SK-N-SH (cell line): Measurements from ENCODE around the gene SGSH. TPM values are rescaled to one million over a fixed set of nuclear protein-coding genes. Genes with fewer than 3 reads are reported as not detected.

Experiments used
- CTCF ChIA-PET: fragments of 300-600, 350-600 bp; formaldehyde crosslinking; extraction: SDS; loops from one replicate; lab custom pipeline; 2021; lab: Yijun Ruan, JAX
- POLR2A ChIA-PET: fragments of 350-600 bp; sonication (Branson Sonifier 250); formaldehyde crosslinking; extraction: SDS; loops from one replicate; lab custom pipeline; 2020; ENCODE audit warnings: antibody characterized with exemption, inconsistent platforms; lab: Yijun Ruan, JAX
- DNase-seq: peaks from one replicate; pipeline ENCODE4 v3.0.0; 2012
- H2AFZ ChIP-seq: fragments of 200-600 bp; sonication (generic); 2 replicates; pipeline ENCODE4 v1.8.1; 2016; ENCODE audit warnings: antibody characterized with exemption, mild to moderate bottlenecking, low read depth
- H3F3A ChIP-seq: fragments of 200-600 bp; sonication (generic); replicated peaks from 2 replicates; pipeline ENCODE3; 2016; ENCODE audit warnings: antibody characterized with exemption, mild to moderate bottlenecking; ENCODE audit not compliant: insufficient read depth
- H3K27ac ChIP-seq, 2 experiments: fragments of 200-500 bp in 1 of 2; fragments of 200-600 bp in 1 of 2; sonication (Bioruptor generic) in 1 of 2; sonication (generic), shearing (Covaris generic) in 1 of 2; 2 replicates each; pipeline versions ENCODE4 v1.5.1 to v1.6.1; 2014 to 2016; ENCODE audit warnings: low read depth in 2 of 2, inconsistent platforms in 1 of 2, low read length in 1 of 2, mild to moderate bottlenecking in 1 of 2, mixed read lengths in 1 of 2
- H3K27me3 ChIP-seq: fragments of 200-600 bp; sonication (generic), shearing (Covaris generic); 2 replicates; pipeline ENCODE4 v1.6.1; 2016; ENCODE audit warnings: mixed run types; ENCODE audit not compliant: insufficient read depth
- H3K36me3 ChIP-seq, 2 experiments: fragments of 200-500 bp in 1 of 2; fragments of 200-600 bp in 1 of 2; sonication (Bioruptor generic) in 1 of 2; sonication (generic) in 1 of 2; replicated peaks in 1 of 2; 2 replicates each; pipeline versions ENCODE3 to v1.5.1; 2014 to 2016; ENCODE audit warnings: low read length in 1 of 2, mild to moderate bottlenecking in 1 of 2; ENCODE audit not compliant: insufficient read depth in 2 of 2, control insufficient read depth in 1 of 2
- H3K4me1 ChIP-seq, 2 experiments: fragments of 200-500 bp in 1 of 2; fragments of 200-600 bp in 1 of 2; sonication (Bioruptor generic) in 1 of 2; sonication (generic), shearing (Covaris generic) in 1 of 2; 2 replicates each; pipeline versions ENCODE4 v1.5.1 to v1.6.1; 2014 to 2016; ENCODE audit warnings: low read depth in 1 of 2, low read length in 1 of 2, mixed run types in 1 of 2; ENCODE audit not compliant: insufficient read depth in 2 of 2, control insufficient read depth in 1 of 2
- H3K4me2 ChIP-seq: fragments of 200-600 bp; sonication (generic), shearing (Covaris generic); 2 replicates; pipeline ENCODE4 v1.6.1; 2017; ENCODE audit warnings: mixed run types
- H3K4me3 ChIP-seq, 2 experiments: fragments of 200-500 bp in 1 of 2; fragments of 200-600 bp in 1 of 2; sonication (Bioruptor generic) in 1 of 2; sonication (generic), shearing (Covaris generic) in 1 of 2; 2 replicates each; pipeline versions ENCODE4 v1.5.1 to v1.8.1; 2014 to 2016; ENCODE audit warnings: low read depth in 2 of 2, inconsistent platforms in 1 of 2, low read length in 1 of 2, mild to moderate bottlenecking in 1 of 2, mixed read lengths in 1 of 2, moderate library complexity in 1 of 2
- H3K79me2 ChIP-seq: fragments of 200-600 bp; sonication (generic); 2 replicates; pipeline ENCODE4 v1.8.1; 2017; ENCODE audit warnings: mild to moderate bottlenecking; ENCODE audit not compliant: insufficient read depth
- H3K9ac ChIP-seq: fragments of 200-600 bp; sonication (generic); 2 replicates; pipeline ENCODE4 v1.6.1; 2017; ENCODE audit warnings: mixed run types
- H3K9me2 ChIP-seq: fragments of 200-600 bp; sonication (generic); 2 replicates; pipeline ENCODE4 v1.6.1; 2017; ENCODE audit warnings: mixed run types
- H3K9me3 ChIP-seq: fragments of 200-600 bp; sonication (generic); 2 replicates; pipeline ENCODE4 v1.6.1; 2017; ENCODE audit warnings: mixed run types, mild to moderate bottlenecking, moderate library complexity
- H4K20me1 ChIP-seq: fragments of 200-600 bp; sonication (generic); 2 replicates; pipeline ENCODE4 v1.6.1; 2017; ENCODE audit warnings: mild to moderate bottlenecking, mixed run types; ENCODE audit not compliant: insufficient read depth
- CHD2 ChIP-seq: fragments of 150-350 bp; IDR thresholded peaks from 2 replicates; pipeline ENCODE4 v1.6.1; 2018; ENCODE audit warnings: low read length; ENCODE audit not compliant: partially characterized antibody
- FOSL2 ChIP-seq: IDR thresholded peaks from 2 replicates; pipeline ENCODE4 v1.4.0; 2012; ENCODE audit warnings: low read depth, mild to moderate bottlenecking, moderate library complexity, borderline replicate concordance
- FOXJ3 ChIP-seq: sonication (generic); formaldehyde crosslinking; IDR thresholded peaks from 2 replicates; pipeline ENCODE4 v1.5.1; 2020; ENCODE audit warnings: mild to moderate bottlenecking, missing genetic modification reagents
- FOXM1 ChIP-seq: IDR thresholded peaks from 2 replicates; pipeline ENCODE4 v1.4.0; 2012; ENCODE audit warnings: low read depth, mild to moderate bottlenecking
- GABPA ChIP-seq: IDR thresholded peaks from 2 replicates; pipeline ENCODE4 v1.4.0; 2012; ENCODE audit warnings: low read depth, mild to moderate bottlenecking
- GATA2 ChIP-seq: sonication (generic); formaldehyde crosslinking; IDR thresholded peaks from 2 replicates; pipeline ENCODE4 v1.5.0; 2020; ENCODE audit warnings: mild to moderate bottlenecking, missing genetic modification reagents
- IRF3 ChIP-seq: fragments of 150-350 bp; IDR thresholded peaks from 2 replicates; pipeline ENCODE4 v1.6.1; 2016; ENCODE audit warnings: mild to moderate bottlenecking, low read depth, low read length
- JUND ChIP-seq: IDR thresholded peaks from 2 replicates; pipeline ENCODE4 v1.4.0; 2012
- MEF2A ChIP-seq: IDR thresholded peaks from 2 replicates; pipeline ENCODE4 v1.4.0; 2012; ENCODE audit warnings: low read depth, borderline replicate concordance
- MXI1 ChIP-seq: IDR thresholded peaks from 2 replicates; pipeline ENCODE4 v1.6.1; 2012; ENCODE audit warnings: mild to moderate bottlenecking, low read depth, low read length, improper control_type of control experiment
- PBX3 ChIP-seq: IDR thresholded peaks from 2 replicates; pipeline ENCODE4; 2012
- POLR2AphosphoS5 ChIP-seq: IDR thresholded peaks from 2 replicates; pipeline ENCODE4 v1.6.1; 2012; ENCODE audit warnings: low read depth, low read length
- RAD21 ChIP-seq: IDR thresholded peaks from 2 replicates; pipeline ENCODE4 v1.6.1; 2012; ENCODE audit warnings: mild to moderate bottlenecking, low read length
- RFX5 ChIP-seq: IDR thresholded peaks from 2 replicates; pipeline ENCODE4 v1.6.1; 2012; ENCODE audit warnings: mild to moderate bottlenecking, improper control_type of control experiment, low read length
- SIN3A ChIP-seq: IDR thresholded peaks from 2 replicates; pipeline ENCODE4 v1.6.1; 2012; ENCODE audit warnings: low read depth, mild to moderate bottlenecking, low read length, moderate library complexity, borderline replicate concordance
- SMC3 ChIP-seq: IDR thresholded peaks from 2 replicates; pipeline ENCODE4 v1.6.1; 2012; ENCODE audit warnings: low read depth, low read length, improper control_type of control experiment
- TAF1 ChIP-seq: IDR thresholded peaks from 2 replicates; pipeline ENCODE4 v1.6.1; 2012; ENCODE audit warnings: low read depth, mild to moderate bottlenecking, low read length, moderate library complexity, borderline replicate concordance
- TCF12 ChIP-seq: IDR thresholded peaks from 2 replicates; pipeline ENCODE4 v1.4.0; 2012
- TEAD4 ChIP-seq: IDR thresholded peaks from 2 replicates; pipeline ENCODE4 v1.4.0; 2012; ENCODE audit warnings: mild to moderate bottlenecking, borderline replicate concordance; ENCODE audit not compliant: insufficient read depth
- YY1 ChIP-seq: IDR thresholded peaks from 2 replicates; pipeline ENCODE4 v1.4.0; 2012; ENCODE audit warnings: low read depth, mild to moderate bottlenecking
- WGBS: methylation state at CpG from one replicate; pipeline ENCODE4 v1.1.6; 2017; ENCODE audit warnings: low lambda C conversion rate; 5-methylcytosine and 5-hydroxymethylcytosine counted together
- polyA plus RNA-seq, 3 experiments: library from polyadenylated mRNA; depleted of rRNA; stranded (reverse); fragments of >200 nt; gene quantifications; 2 replicates each; pipeline ENCODE4 v1.2.3, GENCODE V29; 2012
- TF ChIP-seq, protein P1 (sequence below): IDR thresholded peaks from 2 replicates; pipeline ENCODE4 v1.4.0; 2012; ENCODE audit warnings: low read depth, borderline replicate concordance
- TF ChIP-seq, protein P2 (sequence below): fragments of 200-600 bp; sonication (generic); IDR thresholded peaks from 2 replicates; pipeline ENCODE4 v1.6.1; 2017; ENCODE audit warnings: antibody characterized with exemption, mild to moderate bottlenecking, moderate library complexity

Gene SGSH
- polyA plus RNA-seq, 1 of the 3 experiments (the other 2 are of a cell fraction): 161 TPM

GRCh38 chr17:80196652-80197051 lies 23.5 kb downstream of the SGSH start (continued):
- no peak for TF ChIP-seq SMC3
- TF ChIP-seq, all 33 proteins: peak for 0

- DNase-seq: peak; percentile 70
- Histone ChIP-seq H2AFZ (no peak overlapping the region), H3K4me3 (peak overlapping the region in 1 of 2 experiments; percentile 37; a peak in 1 of 4 replicates), H3K9me3 (no peaks in the 10 kb centered on the region), H3K36me3 (no peaks in the 10 kb centered on the region), H3K27ac (no peak overlapping the region), H3K27me3 (0 out of 2 replicates have a peak, but pooled peaks cover 9% of the 10 kb centered on the region), H3K9me2 (no peaks in the 10 kb centered on the region), H3K79me2 (no peaks in the 10 kb centered on the region), H3K9ac (no peak overlapping the region), H3K4me1 (no peaks in the 10 kb centered on the region), H3K4me2 (no peak overlapping the region)
- ChIA-PET CTCF (interaction anchor here (0.6 to 2.5 kb wide), 15 partner anchors 8 to 181 kb away, joined by 3 to 8 read pairs (median 4); partner anchors contain the start of genes GAA and RNF213), POLR2A (no interaction called here)
- 74% methylated on average over 26 of the region's 27 CpGs for WGBS
- TF ChIP-seq YY1 (no peak), MEF2A (no peak), MXI1 (no peak), FOXJ3 (CRISPR knock-in tag) (no peak), IRF3 (no peak), TEAD4 (no peak), FOXM1 (no peak), JUND (no peak), PBX3 (no peak), GATA2 (CRISPR knock-in tag) (no peak), RAD21 (peak; percentile 64), RFX5 (no peak), SMC3 (peak; percentile 44), GABPA (no peak), SIN3A (no peak), TCF12 (no peak), CHD2 (no peak), FOSL2 (no peak), TAF1 (no peak), POLR2AphosphoS5 (no peak)
- TF ChIP-seq, protein P1, sequence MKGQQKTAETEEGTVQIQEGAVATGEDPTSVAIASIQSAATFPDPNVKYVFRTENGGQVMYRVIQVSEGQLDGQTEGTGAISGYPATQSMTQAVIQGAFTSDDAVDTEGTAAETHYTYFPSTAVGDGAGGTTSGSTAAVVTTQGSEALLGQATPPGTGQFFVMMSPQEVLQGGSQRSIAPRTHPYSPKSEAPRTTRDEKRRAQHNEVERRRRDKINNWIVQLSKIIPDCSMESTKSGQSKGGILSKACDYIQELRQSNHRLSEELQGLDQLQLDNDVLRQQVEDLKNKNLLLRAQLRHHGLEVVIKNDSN: no peak
- TF ChIP-seq, protein P2, sequence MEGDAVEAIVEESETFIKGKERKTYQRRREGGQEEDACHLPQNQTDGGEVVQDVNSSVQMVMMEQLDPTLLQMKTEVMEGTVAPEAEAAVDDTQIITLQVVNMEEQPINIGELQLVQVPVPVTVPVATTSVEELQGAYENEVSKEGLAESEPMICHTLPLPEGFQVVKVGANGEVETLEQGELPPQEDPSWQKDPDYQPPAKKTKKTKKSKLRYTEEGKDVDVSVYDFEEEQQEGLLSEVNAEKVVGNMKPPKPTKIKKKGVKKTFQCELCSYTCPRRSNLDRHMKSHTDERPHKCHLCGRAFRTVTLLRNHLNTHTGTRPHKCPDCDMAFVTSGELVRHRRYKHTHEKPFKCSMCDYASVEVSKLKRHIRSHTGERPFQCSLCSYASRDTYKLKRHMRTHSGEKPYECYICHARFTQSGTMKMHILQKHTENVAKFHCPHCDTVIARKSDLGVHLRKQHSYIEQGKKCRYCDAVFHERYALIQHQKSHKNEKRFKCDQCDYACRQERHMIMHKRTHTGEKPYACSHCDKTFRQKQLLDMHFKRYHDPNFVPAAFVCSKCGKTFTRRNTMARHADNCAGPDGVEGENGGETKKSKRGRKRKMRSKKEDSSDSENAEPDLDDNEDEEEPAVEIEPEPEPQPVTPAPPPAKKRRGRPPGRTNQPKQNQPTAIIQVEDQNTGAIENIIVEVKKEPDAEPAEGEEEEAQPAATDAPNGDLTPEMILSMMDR: peak; percentile 93
- TF ChIP-seq, all 33 proteins: peak for 3
- Histone ChIP-seq H3F3A (no peaks in the 10 kb centered on the region), H4K20me1 (no peaks in the 10 kb centered on the region)
Observed at GRCh38 chr17:80195671-80196529, 24.2 kb downstream of the SGSH start.
